ENCODE data around the gene CACNA1I. TPM values are rescaled to one million over a fixed set of nuclear protein-coding genes. Genes with fewer than 3 reads are reported as not detected.

Gene CACNA1I
- polyA plus RNA-seq, 1 of the 3 experiments (the other 2 are of a cell fraction), result not detected

DNA sequence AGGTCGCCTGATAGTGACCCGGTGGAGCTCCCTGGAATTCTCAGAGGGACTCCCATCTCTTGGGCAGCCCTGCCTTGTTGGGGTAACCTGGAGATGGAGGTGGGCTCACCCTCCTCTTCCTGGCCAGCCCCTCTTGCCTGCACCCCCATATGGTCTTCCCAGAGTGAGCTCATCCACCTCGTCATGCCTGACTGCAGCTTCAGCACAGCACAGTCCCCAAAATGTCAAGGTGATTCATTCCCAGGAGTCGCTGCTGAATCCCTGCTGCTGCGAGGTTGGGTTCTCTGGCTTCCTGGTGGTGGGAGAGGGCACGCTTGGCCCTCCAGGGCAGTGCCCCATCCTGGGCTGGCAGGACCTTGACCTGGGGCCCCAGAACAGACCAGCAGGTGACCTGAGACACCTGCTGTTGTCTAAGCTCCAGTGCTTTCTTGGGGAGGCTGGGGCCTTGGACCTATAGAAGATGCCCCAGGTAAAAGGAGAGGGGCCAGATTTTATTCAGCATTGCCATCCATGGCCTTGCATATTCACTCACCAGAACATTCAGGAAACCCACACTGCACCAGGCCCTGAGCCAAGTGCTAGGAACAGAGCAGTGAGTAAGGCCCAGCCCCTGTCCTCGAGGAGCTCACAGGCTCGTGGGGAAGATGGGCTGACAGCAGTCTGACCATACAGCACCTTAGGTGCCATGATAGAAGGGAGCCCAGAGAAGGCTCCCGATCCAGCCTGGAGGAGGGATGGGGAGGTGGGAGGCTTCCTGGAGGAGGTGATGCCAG, 72.9 kb downstream of the CACNA1I start:
- Histone ChIP-seq H4K20me1 (ENCODE audit: insufficient read depth) (no peaks in the 10 kb centered on the region), H2AFZ (ENCODE audit: low read depth) (no peak overlapping the region), H3K27ac (ENCODE audit: low read depth in 2 of 2, low read length in 1 of 2) (no peak overlapping the region), H3K4me2 (no peak overlapping the region), H3K36me3 (replicated peaks in 1 of 2; ENCODE audit: control insufficient read depth in 1 of 2, insufficient read depth in 2 of 2, low read length in 1 of 2) (no peaks in the 10 kb centered on the region), H3K27me3 (ENCODE audit: insufficient read depth) (no peaks in the 10 kb centered on the region), H3K9me2 (no peaks in the 10 kb centered on the region), H3K4me3 (ENCODE audit: low read depth in 2 of 2, low read length in 1 of 2) (no peak overlapping the region), H3K9ac (no peak overlapping the region), H3K79me2 (ENCODE audit: insufficient read depth) (no peaks in the 10 kb centered on the region), H3K9me3 (no peaks in the 10 kb centered on the region), H3F3A (replicated peaks; ENCODE audit: insufficient read depth) (no peaks in the 10 kb centered on the region), H3K4me1 (ENCODE audit: control insufficient read depth in 1 of 2, insufficient read depth in 2 of 2, low read depth in 1 of 2, low read length in 1 of 2) (no peaks in the 10 kb centered on the region)
- ChIA-PET CTCF (interaction anchor here (1.3 kb wide), 1 partner anchor 18 kb away, joined by 4 read pairs; no protein-coding TSS in a partner anchor), POLR2A (no interaction called here)
- no peak for DNase-seq
- TF ChIP-seq JUND (IDR thresholded peaks at IDR 0.05) (no peak), EP300 (IDR thresholded peaks at IDR 0.05; ENCODE audit: borderline replicate concordance in 1 of 2, low read depth in 1 of 2, low read length in 1 of 2) (no peak)
- WGBS (ENCODE audit: low lambda C conversion rate), result 42% methylated on average over 3 of the region's 9 CpGs

DNA sequence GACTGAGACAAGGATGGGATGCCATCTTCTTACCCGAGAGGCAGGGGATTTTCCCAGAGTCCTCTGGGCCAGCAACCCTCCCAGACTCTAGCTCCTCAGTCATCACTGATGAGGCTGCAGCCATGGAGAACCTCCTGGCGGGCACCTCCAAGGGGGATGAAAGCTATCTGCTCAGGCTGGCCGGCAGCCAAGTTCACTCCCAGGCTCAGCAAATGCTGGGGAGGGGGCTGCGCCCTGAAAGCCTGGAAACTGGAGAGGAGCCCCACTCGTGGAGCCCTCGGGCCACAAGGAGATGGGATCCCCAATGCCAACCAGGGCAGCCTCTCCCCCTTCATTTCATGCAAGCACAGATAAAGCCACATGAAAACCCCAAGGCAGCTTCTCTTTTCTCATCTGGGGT, 75.0 kb downstream of the CACNA1I start:
- Histone ChIP-seq H3K4me2 (no peak overlapping the region), H3K9me3 (no peaks in the 10 kb centered on the region), H3K4me3 (ENCODE audit: low read depth in 2 of 2, low read length in 1 of 2) (no peak overlapping the region), H3K27me3 (ENCODE audit: insufficient read depth) (no peaks in the 10 kb centered on the region), H3K9me2 (no peaks in the 10 kb centered on the region), H3K79me2 (ENCODE audit: insufficient read depth) (no peaks in the 10 kb centered on the region), H2AFZ (ENCODE audit: low read depth) (no peak overlapping the region), H3K4me1 (ENCODE audit: control insufficient read depth in 1 of 2, insufficient read depth in 2 of 2, low read depth in 1 of 2, low read length in 1 of 2) (no peaks in the 10 kb centered on the region), H3K27ac (ENCODE audit: low read depth in 2 of 2, low read length in 1 of 2) (no peak overlapping the region), H4K20me1 (ENCODE audit: insufficient read depth) (no peaks in the 10 kb centered on the region), H3K36me3 (replicated peaks in 1 of 2; ENCODE audit: control insufficient read depth in 1 of 2, insufficient read depth in 2 of 2, low read length in 1 of 2) (no peaks in the 10 kb centered on the region), H3K9ac (no peak overlapping the region), H3F3A (replicated peaks; ENCODE audit: insufficient read depth) (no peaks in the 10 kb centered on the region)
- CTCF ChIA-PET, result interaction anchor here (1.2 kb wide), 1 partner anchor 379 kb away, joined by 3 read pairs; no protein-coding TSS in a partner anchor
- WGBS (ENCODE audit: low lambda C conversion rate), result no CpG with 5 or more reads among the region's 6 CpGs
- POLR2A ChIA-PET, result no interaction called here
- DNase-seq, result peak; percentile 40
- TF ChIP-seq MEF2A (IDR thresholded peaks at IDR 0.05; ENCODE audit: borderline replicate concordance, low read depth) (no peak), SIN3A (IDR thresholded peaks at IDR 0.05; ENCODE audit: borderline replicate concordance, low read depth, low read length) (no peak), ELF1 (IDR thresholded peaks at IDR 0.05) (no peak), POLR2AphosphoS5 (IDR thresholded peaks at IDR 0.05; ENCODE audit: low read depth, low read length) (no peak), NFIC (IDR thresholded peaks at IDR 0.05; ENCODE audit: borderline replicate concordance) (no peak), FOXM1 (IDR thresholded peaks at IDR 0.05; ENCODE audit: low read depth) (no peak), NRF1 (IDR thresholded peaks at IDR 0.05; ENCODE audit: low read depth, low read length) (no peak), EP300 (IDR thresholded peaks at IDR 0.05; ENCODE audit: borderline replicate concordance in 1 of 2, low read depth in 1 of 2, low read length in 1 of 2) (no peak), RAD21 (IDR thresholded peaks at IDR 0.05; ENCODE audit: low read length) (no peak), FOXJ3 (CRISPR knock-in tag; IDR thresholded peaks at IDR 0.05) (no peak)
- TF ChIP-seq, protein P1, sequence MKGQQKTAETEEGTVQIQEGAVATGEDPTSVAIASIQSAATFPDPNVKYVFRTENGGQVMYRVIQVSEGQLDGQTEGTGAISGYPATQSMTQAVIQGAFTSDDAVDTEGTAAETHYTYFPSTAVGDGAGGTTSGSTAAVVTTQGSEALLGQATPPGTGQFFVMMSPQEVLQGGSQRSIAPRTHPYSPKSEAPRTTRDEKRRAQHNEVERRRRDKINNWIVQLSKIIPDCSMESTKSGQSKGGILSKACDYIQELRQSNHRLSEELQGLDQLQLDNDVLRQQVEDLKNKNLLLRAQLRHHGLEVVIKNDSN (IDR thresholded peaks at IDR 0.05; ENCODE audit: borderline replicate concordance, low read depth), result no peak
- TF ChIP-seq, protein P2, sequence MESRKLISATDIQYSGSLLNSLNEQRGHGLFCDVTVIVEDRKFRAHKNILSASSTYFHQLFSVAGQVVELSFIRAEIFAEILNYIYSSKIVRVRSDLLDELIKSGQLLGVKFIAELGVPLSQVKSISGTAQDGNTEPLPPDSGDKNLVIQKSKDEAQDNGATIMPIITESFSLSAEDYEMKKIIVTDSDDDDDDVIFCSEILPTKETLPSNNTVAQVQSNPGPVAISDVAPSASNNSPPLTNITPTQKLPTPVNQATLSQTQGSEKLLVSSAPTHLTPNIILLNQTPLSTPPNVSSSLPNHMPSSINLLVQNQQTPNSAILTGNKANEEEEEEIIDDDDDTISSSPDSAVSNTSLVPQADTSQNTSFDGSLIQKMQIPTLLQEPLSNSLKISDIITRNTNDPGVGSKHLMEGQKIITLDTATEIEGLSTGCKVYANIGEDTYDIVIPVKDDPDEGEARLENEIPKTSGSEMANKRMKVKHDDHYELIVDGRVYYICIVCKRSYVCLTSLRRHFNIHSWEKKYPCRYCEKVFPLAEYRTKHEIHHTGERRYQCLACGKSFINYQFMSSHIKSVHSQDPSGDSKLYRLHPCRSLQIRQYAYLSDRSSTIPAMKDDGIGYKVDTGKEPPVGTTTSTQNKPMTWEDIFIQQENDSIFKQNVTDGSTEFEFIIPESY (IDR thresholded peaks at IDR 0.05; ENCODE audit: borderline replicate concordance, low read depth), result no peak
- TF ChIP-seq, protein P3, sequence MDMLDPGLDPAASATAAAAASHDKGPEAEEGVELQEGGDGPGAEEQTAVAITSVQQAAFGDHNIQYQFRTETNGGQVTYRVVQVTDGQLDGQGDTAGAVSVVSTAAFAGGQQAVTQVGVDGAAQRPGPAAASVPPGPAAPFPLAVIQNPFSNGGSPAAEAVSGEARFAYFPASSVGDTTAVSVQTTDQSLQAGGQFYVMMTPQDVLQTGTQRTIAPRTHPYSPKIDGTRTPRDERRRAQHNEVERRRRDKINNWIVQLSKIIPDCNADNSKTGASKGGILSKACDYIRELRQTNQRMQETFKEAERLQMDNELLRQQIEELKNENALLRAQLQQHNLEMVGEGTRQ (IDR thresholded peaks at IDR 0.05; ENCODE audit: borderline replicate concordance, low read depth, low read length), result no peak
- TF ChIP-seq, protein P4, sequence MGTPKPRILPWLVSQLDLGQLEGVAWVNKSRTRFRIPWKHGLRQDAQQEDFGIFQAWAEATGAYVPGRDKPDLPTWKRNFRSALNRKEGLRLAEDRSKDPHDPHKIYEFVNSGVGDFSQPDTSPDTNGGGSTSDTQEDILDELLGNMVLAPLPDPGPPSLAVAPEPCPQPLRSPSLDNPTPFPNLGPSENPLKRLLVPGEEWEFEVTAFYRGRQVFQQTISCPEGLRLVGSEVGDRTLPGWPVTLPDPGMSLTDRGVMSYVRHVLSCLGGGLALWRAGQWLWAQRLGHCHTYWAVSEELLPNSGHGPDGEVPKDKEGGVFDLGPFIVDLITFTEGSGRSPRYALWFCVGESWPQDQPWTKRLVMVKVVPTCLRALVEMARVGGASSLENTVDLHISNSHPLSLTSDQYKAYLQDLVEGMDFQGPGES (IDR thresholded peaks at IDR 0.05; ENCODE audit: low read depth, low read length), result no peak
- TF ChIP-seq, protein P5, sequence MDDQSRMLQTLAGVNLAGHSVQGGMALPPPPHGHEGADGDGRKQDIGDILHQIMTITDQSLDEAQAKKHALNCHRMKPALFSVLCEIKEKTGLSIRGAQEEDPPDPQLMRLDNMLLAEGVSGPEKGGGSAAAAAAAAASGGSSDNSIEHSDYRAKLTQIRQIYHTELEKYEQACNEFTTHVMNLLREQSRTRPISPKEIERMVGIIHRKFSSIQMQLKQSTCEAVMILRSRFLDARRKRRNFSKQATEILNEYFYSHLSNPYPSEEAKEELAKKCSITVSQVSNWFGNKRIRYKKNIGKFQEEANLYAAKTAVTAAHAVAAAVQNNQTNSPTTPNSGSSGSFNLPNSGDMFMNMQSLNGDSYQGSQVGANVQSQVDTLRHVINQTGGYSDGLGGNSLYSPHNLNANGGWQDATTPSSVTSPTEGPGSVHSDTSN (IDR thresholded peaks at IDR 0.05), result no peak
- TF ChIP-seq, protein P6, sequence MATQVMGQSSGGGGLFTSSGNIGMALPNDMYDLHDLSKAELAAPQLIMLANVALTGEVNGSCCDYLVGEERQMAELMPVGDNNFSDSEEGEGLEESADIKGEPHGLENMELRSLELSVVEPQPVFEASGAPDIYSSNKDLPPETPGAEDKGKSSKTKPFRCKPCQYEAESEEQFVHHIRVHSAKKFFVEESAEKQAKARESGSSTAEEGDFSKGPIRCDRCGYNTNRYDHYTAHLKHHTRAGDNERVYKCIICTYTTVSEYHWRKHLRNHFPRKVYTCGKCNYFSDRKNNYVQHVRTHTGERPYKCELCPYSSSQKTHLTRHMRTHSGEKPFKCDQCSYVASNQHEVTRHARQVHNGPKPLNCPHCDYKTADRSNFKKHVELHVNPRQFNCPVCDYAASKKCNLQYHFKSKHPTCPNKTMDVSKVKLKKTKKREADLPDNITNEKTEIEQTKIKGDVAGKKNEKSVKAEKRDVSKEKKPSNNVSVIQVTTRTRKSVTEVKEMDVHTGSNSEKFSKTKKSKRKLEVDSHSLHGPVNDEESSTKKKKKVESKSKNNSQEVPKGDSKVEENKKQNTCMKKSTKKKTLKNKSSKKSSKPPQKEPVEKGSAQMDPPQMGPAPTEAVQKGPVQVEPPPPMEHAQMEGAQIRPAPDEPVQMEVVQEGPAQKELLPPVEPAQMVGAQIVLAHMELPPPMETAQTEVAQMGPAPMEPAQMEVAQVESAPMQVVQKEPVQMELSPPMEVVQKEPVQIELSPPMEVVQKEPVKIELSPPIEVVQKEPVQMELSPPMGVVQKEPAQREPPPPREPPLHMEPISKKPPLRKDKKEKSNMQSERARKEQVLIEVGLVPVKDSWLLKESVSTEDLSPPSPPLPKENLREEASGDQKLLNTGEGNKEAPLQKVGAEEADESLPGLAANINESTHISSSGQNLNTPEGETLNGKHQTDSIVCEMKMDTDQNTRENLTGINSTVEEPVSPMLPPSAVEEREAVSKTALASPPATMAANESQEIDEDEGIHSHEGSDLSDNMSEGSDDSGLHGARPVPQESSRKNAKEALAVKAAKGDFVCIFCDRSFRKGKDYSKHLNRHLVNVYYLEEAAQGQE (IDR thresholded peaks at IDR 0.05; ENCODE audit: low read depth, low read length), result no peak

Data from SK-N-SH (cell line).